COLO829 (cell line): Measurements from ENCODE around the gene TAPBP.
A peak's percentile ranks its signal among the peaks of the same experiment; 100 is the strongest.
"Not testable (repeated sequence)": the region's sequence is repeated elsewhere in the genome, so short reads cannot be mapped to it uniquely, and the experiment has no call there.

ENCODE experiments used
- DNase-seq: peaks from one replicate; pipeline ENCODE4 v3.0.0; 2012; ENCODE audit warnings: low spot score

TAPBP gene

GRCh38 chr6:33276581-33276863, 37.4 kb downstream of the TAPBP start:
- no peak for DNase-seq

DNA sequence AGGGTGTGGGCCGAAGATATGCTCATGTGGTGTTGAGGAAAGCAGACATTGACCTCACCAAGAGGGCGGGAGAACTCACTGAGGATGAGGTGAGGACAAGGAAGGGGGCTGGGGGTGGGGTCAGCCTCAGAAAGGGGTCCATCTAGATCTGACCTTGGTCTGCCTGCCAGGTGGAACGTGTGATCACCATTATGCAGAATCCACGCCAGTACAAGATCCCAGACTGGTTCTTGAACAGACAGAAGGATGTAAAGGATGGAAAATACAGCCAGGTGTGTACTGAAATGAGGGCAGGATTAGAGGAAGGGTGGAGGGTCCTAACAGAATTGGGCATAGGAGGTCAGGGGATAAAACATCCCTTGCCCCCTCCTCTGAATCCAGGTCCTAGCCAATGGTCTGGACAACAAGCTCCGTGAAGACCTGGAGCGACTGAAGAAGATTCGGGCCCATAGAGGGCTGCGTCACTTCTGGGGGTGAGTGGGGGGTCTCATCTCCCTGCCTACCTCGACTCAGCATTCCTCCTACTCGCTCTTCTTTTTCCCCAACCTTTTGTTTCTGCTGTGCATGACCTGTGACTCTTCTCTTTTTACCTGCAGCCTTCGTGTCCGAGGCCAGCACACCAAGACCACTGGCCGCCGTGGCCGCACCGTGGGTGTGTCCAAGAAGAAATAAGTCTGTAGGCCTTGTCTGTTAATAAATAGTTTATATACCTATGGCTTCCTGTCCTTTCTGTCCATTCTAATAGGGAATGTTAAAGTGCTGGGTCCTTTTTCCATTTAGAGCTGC, 37.9 kb downstream of the TAPBP start:
- not testable (repeated sequence) for DNase-seq

GRCh38 chr6:33273924-33274902, 39.7 kb downstream of the TAPBP start:
- no peak for DNase-seq

GRCh38 chr6:33273129-33273923, 40.6 kb downstream of the TAPBP start:
- DNase-seq: no peak

GRCh38 chr6:33272275-33273128, 41.4 kb downstream of the TAPBP start:
- DNase-seq: no peak

GRCh38 chr6:33271468-33272274, 42.2 kb downstream of the TAPBP start, which contains the start of the genes RPS18 and VPS52:
TSS of gene RPS18 (plus strand) at chr6:33272075. CDS start at chr6:33272120, 45 bp downstream.
TSS of gene VPS52 (minus strand) at chr6:33271876. CDS start at chr6:33271675, 201 bp downstream.
- peak; percentile 97 for DNase-seq

DNA sequence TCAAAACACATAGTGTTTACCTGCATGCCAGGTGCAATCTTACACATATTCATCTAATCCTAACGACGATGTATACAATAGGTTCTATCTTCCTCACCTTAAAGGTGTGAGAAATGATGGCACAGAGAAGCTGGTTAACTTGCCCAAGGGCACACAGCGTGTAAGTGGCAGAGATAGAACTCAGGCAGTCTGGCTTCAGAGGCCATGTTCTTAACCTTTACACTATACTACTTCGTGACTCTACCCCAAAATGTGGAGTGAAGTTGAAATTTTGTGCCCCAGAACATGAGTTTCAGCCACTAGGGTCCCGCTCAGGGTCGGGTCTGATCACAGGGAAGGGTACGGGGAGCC, 42.8 kb downstream of the TAPBP start:
- DNase-seq: no peak

- DNase-seq: no peak
These were observed 49.9 kb downstream of the TAPBP start for GRCh38 chr6:33264015-33264414.

DNA sequence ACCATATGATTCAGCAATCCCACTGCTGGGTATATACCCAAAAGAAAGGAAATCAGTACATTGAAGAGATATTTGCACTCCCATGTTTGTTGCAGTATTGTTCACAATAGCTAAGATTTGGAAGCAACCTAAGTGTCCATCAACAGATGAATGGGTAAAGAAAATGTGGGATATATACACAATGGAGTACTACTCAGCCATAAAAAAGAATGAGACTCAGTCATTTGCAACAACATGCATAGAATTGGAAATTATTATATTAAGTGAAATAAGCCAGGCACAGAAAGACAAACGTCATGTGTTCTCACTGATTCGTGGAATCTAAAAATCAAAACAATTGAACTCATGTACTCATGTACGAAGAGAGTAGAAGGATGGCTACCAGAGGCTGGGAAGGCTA, 51.4 kb downstream of the TAPBP start:
- not testable (repeated sequence) for DNase-seq

DNA sequence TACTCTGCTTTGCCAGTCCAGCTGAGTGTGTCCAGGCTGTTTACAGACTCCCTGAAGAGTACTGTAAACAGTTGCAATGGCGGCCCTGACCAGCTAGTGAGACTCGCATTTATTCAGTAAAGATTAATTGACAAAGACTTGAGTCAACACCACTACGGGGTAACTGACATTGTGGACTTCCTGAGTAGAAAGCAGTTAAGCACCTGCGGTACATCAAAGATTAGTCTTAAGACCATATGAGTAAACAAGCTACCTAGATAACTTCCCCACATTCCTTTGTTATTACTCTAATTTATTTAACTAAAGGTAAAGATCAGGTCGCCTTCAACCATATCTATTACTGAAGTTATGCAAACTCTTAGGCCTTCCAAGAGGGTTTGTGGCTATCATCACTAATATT, 54.8 kb downstream of the TAPBP start:
- DNase-seq: no peak

- no peak for DNase-seq
These were observed 59.3 kb downstream of the TAPBP start for GRCh38 chr6:33254591-33254990.

- DNase-seq: no peak
These were observed 61.1 kb downstream of the TAPBP start for GRCh38 chr6:33252759-33253158.

- no peak for DNase-seq
These were observed 62.4 kb downstream of the TAPBP start for GRCh38 chr6:33251395-33252012.

DNA sequence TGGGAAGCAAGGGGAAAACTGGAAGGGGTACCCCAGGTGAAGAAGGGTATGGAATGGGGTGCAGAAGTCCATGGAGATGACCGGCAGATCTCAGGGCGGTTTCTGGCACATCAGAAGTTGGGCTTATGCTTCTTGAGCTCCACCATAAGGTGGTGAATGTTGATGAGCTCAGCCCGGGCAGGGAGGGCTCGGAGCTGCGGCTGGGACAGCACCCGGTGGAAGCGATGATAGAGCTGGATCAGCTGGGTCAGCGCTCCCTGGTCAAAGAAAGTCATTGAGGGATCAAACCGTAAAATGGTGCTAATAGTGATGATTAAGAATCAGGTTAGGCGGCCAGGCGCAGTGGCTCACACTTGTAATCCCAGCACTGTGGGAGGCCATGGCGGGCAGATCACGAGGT, 63.1 kb downstream of the TAPBP start:
- DNase-seq: no peak

DNA sequence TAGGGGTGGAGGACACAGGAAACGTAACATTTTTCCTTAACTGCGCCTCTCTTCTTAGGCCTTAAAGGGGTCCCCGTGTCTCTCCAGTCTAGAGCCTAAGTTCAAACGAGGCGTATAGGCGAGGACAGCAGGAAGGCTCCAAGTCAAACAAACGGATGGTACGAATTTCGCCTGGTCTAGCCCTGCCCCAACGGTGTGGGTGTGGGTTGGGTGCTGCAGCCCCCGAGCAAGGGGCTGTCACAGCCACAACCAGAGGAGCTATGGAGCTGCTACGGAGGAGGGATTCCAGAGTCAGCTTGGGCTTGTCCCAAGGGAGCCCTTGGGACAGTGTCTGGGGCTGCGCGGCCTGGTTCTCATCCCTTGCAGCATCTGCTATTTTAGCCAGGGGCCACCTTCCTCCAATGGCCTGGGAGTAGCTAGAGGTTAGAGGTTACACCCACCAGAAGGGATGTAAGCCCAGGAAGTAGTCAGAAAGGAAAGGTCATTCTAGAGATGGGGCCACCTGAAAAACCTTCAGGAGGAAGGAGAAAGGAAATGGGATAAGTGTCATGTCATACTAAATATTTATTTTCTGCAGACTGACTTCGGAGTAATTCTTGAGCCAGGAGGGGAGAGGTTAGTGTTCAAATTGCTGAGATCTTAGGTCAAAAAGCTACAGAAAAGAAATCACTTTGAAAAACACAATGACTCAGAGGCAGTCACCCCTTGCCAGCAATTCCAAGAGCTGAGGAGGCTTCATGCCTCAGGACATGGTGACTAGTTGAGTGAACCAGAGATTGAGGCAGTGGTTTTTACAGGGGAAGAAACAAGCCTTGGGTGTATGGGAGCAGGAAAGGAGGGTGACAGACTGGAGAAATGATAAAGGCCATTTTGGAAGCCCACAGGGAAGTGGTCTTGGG, 63.9 kb downstream of the TAPBP start:
- no peak for DNase-seq
